AG04449 (cell line): ENCODE data around the gene SLC18A2.

Source experiments
- CTCF ChIA-PET: fragments of 350-600 bp; formaldehyde crosslinking; extraction: SDS; loops from one replicate; lab custom pipeline; 2021; ENCODE audit warnings: antibody characterized with exemption; lab: Yijun Ruan, JAX
- POLR2A ChIA-PET: fragments of 400-600, 350-600 bp; formaldehyde crosslinking; extraction: SDS; loops from one replicate; lab custom pipeline; 2020; ENCODE audit warnings: antibody characterized with exemption, inconsistent platforms; lab: Yijun Ruan, JAX
- DNase-seq: peaks from one replicate; pipeline ENCODE4 v3.0.0-alpha.2; 2010; ENCODE audit warnings: low read depth, low spot score
- H3K4me3 ChIP-seq: 2 replicates; pipeline ENCODE4 v1.5.1; 2011; ENCODE audit warnings: low read depth, mild to moderate bottlenecking, control low read depth, low read length
- TF ChIP-seq, protein P1 (sequence below): IDR thresholded peaks from one replicate; pipeline ENCODE4 v1.5.1; 2011; ENCODE audit warnings: mild to moderate bottlenecking, moderate library complexity, low read length, control low read depth, inconsistent platforms; ENCODE audit not compliant: insufficient read depth; ENCODE audit errors: missing control alignments

The SLC18A2 gene

DNA sequence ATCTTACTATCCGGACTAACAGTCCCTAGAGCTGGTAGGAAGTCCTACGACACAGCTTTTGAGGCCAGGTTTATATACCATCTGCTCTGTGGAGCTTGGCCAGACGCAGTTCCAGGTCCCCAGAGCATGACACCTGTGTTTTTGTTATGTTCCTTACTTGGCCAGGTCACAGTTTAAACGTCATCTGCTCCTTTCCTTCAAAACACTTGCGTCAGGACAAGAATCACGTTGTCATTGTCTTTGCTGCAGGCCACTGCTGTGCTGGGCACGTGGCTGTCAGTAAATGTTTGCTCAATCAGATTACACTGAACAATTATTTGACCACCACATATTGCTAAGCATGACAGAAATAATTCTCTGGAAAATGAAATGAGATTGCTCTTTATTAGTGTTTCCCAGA lies 23.9 kb downstream of the SLC18A2 start:
- TF ChIP-seq, protein P1, sequence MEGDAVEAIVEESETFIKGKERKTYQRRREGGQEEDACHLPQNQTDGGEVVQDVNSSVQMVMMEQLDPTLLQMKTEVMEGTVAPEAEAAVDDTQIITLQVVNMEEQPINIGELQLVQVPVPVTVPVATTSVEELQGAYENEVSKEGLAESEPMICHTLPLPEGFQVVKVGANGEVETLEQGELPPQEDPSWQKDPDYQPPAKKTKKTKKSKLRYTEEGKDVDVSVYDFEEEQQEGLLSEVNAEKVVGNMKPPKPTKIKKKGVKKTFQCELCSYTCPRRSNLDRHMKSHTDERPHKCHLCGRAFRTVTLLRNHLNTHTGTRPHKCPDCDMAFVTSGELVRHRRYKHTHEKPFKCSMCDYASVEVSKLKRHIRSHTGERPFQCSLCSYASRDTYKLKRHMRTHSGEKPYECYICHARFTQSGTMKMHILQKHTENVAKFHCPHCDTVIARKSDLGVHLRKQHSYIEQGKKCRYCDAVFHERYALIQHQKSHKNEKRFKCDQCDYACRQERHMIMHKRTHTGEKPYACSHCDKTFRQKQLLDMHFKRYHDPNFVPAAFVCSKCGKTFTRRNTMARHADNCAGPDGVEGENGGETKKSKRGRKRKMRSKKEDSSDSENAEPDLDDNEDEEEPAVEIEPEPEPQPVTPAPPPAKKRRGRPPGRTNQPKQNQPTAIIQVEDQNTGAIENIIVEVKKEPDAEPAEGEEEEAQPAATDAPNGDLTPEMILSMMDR, result no peak
- no peak overlapping the region for H3K4me3 ChIP-seq
- CTCF ChIA-PET, result no interaction called here
- POLR2A ChIA-PET, result no interaction called here
- DNase-seq, result no peak

DNA sequence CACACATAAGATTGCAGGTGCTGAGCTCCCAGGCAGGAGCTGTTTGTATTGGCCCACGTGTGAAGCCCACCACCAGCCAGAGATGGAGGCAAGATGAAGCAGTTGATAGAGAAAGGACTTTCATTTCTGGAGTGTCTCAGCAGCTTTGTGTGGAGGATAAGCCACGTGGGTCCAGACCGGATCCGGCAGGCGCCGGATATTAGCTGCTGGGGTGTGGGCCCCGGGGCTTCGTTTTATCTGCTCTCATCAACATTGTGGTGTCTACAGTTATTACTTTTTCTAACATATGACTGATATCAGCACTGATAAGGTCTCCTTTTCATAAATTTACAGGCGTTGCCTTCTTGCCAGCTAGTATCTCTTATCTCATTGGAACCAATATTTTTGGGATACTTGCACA lies 25.5 kb downstream of the SLC18A2 start:
- H3K4me3 ChIP-seq, result no peak overlapping the region

DNA sequence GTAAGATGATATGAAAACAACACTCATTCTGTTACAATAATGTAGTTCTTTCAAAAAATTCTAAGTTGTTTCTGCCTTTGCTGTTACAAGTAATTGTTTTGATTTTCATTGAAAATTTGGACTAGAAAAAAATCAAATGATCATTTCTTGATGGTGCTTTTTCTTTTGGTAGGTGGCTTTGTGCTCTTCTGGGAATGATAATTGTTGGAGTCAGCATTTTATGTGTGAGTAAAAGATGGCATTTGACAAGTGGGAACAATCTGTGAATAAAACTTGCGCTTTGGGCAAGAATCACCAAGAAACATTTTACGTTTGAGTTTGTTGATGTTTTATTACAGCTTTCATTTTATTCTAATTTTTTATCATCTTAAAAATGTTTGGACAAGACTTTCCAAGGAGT lies 25.9 kb downstream of the SLC18A2 start:
- ChIA-PET CTCF (interaction anchor here (2.5 kb wide), 1 partner anchor 50 kb away, joined by 12 read pairs; no protein-coding TSS in a partner anchor), POLR2A (no interaction called here)
- H3K4me3 ChIP-seq, result no peak overlapping the region
- TF ChIP-seq, protein P1, result no peak
- DNase-seq, result no peak

More for the DNA sequence above, 25.5 kb downstream of the SLC18A2 start:
- TF ChIP-seq, protein P1, result no peak
- ChIA-PET CTCF (interaction anchor here (2.5 kb wide), 1 partner anchor 50 kb away, joined by 12 read pairs; no protein-coding TSS in a partner anchor), POLR2A (no interaction called here)
- DNase-seq, result no peak

DNA sequence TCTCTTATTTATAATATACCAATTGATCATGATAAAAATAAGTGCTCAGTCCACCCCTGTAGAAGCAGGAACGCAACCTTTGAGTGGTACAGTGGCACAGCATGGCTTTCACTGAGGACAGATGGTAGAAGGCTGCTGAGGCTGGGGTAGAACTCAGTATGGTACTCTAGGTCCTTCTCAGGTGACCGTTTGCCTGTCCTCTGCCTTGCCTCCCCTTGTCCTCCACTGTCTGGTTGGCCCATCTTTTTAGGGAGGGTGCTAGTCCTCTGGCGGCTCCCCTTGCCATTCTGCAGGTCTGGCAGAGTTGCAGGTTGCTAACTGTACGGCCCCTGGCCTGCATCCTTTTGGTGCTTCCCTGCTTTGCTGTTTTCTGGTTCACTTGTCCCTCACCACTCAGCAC lies 27.3 kb downstream of the SLC18A2 start:
- H3K4me3 ChIP-seq, result no peak overlapping the region
- ChIA-PET POLR2A (no interaction called here), CTCF (no interaction called here)
- TF ChIP-seq, protein P1, result no peak
- no peak for DNase-seq

DNA sequence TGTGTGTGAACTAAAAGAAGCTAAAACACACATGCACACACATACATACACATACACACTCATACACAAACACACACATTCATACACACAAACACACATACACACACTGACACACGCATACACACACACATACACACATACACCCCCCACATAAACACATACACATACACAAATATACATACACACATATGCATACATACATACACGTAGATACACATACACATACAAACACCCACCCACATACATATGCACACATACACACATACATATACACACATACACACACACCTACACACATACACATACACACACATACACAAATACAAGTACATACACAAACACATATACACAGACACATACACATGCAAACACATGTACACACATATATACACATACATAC lies 28.0 kb downstream of the SLC18A2 start:
- TF ChIP-seq, protein P1, result no peak
- no peak for DNase-seq
- ChIA-PET POLR2A (no interaction called here), CTCF (no interaction called here)
- H3K4me3 ChIP-seq, result no peak overlapping the region

DNA sequence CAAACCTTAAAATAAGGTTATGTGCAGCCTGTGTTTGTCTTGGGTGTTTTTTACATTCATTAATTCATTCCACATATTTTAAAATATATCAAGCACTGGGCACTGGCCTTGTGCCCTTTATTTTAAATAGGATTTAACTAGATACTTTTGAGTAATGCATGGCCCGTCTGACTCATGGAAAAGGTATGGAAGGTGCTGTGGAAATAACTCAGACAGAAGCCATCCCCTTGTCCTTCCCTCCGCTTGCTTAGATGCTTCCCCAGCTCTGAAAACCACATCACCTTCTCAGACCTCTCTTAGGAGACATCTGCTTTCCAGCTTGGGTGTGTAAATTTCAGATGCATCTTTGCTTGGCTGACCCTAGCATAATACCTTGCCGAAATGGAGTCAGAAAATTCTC lies 30.5 kb downstream of the SLC18A2 start:
- POLR2A ChIA-PET, result no interaction called here
- no peak for DNase-seq
- no peak overlapping the region for H3K4me3 ChIP-seq
- TF ChIP-seq, protein P1, result no peak
- CTCF ChIA-PET, result interaction anchor here (0.6 to 0.9 kb wide), 2 partner anchors 47 to 49 kb away, joined by 3 read pairs; no protein-coding TSS in a partner anchor
